Dermis microvascular lymphatic vessel endothelial cell (primary cell): ENCODE measurements around the gene YIPF3. TPM values are rescaled to one million over a fixed set of nuclear protein-coding genes. Genes with fewer than 3 reads are reported as not detected.
"Not testable (repeated sequence)": the region's sequence is repeated elsewhere in the genome, so short reads cannot be mapped to it uniquely, and the experiment has no call there.

Experiments
- DNase-seq, 2 donors: peaks; one replicate each; pipeline versions ENCODE4 v3.0.0 to v3.0.0-alpha.2; 2010; ENCODE audit warnings: low read depth in 2 of 2
- total RNA-seq: library from RNA; depleted of rRNA; stranded (reverse); fragments of >200 nt; gene quantifications from 2 replicates; pipeline ENCODE4 v1.2.1, GENCODE V29; 2014

YIPF3 gene
- total RNA-seq, 1 donor from 2014 or later, result 82.2 TPM

DNA sequence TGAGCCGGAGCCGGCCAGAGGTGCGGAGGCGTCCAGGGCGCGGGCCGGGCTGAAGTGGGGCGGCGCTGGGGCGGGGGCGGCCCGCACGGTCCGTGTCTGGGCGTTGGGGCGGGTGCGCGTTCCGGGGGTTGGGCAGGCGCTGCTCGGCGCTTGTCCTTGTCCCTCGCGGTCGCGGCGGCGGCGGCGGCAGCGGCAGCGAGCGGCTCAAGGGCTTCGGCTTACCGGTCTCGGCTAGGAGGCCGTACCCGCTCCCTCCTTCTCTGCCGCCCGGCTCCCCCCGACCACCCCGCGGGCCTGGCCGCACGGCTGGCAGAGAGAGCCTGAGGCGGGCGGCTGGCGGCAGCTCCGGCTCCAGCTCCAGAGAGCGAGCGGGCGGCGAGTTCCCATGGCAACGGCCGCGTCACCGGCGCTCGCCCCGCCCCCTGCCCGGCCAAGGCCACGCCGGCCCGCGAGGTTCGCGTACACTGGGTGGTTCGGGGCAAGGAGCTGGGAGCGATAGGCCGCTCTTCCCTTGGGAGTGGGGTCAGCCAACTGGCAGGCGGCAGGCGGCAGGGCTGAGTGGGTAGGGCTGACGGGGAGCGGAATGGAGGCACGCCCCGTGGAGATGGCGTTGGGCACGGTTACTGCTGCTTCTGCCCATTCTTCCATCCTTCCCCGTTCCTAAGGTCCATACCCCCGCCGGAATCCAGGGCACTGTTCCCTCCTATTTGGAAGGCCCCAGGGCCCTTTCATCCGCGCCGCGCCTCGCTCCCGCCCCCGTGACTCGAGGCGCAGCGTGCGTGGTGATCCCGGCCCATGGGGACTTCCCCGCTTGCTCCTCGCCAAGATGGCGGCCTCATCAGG is 6.5 kb downstream of the YIPF3 start, which contains the start of gene LRRC73:
TSS of gene LRRC73 (minus strand) at position 363 of the 843 bp plus-strand sequence. CDS start 561 bp downstream, outside the sequence.
- peak; percentile 52 to 81 for DNase-seq

DNA sequence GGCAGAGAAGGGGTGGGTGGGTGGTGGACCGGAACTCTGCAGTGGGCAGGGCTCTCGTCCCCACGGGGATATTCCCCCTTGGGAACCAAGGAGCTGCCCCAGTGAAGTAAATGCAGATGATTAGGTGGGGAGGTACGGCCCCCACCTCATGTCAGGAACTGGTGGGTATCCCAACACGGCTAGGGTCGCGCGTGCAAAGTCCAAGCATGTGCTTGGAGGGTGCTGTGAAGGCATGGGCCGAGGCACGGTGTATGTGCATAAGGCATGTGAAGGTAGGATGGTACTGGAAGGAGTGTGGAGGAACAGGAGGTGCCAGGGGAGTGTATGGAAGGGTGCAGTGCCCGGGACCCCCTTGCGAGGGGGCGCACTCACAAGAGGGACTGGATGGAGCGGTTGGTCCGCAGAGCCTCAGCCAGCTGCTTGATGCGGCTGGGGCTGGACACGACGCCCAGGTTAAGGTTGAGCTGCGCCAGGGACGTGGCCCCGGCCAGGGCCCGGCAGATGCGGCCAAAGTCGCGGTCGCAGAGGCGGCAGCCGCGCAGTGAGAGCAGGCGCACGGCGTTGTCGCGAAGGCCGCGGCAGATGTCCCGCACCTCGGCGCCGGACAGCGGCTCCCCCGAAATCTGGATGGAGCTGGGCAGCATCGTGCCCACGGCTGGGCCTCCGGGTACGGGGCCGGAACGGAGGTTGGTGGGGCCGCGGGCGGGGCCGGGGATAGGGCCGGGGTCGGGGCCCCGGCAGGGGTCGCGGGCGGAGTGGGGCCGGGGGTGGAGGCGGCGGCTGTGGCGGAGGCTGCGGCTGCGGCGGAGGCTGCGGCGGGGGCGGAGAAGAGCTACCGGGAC is 7.4 kb downstream of the YIPF3 start:
- no peak for DNase-seq

DNA sequence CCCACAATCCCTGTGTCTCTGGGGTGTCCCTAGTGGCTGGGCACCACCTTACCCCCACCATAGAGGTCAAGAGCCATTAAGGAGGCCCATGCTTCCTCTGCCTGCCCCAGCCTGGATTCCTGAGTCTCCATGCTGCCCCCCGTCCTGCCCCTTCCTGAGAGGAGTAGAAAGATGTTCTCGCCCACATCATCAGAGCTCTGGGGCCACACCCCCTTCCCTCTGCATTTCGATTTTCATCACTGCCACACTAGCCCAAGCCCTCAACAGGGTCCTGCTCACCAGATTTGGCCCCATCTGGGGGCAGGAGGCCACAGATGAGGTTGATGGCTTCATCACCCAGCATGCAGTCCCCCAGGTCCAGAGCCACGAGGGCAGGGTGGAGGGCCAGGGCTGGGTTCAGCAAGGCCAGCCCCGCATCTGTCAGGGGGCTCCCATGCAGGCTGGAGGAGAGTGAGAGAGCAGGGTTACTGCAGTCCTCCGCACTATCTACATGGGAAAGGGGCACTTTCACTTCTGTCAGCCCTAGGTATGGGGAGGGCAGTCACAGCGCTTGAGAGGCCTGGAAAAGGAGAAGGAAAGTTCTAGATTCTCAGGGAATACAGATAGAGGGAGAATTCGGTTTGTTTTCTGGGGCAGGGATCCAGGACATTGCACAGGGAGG is 8.1 kb downstream of the YIPF3 start:
- DNase-seq, result no peak

DNA sequence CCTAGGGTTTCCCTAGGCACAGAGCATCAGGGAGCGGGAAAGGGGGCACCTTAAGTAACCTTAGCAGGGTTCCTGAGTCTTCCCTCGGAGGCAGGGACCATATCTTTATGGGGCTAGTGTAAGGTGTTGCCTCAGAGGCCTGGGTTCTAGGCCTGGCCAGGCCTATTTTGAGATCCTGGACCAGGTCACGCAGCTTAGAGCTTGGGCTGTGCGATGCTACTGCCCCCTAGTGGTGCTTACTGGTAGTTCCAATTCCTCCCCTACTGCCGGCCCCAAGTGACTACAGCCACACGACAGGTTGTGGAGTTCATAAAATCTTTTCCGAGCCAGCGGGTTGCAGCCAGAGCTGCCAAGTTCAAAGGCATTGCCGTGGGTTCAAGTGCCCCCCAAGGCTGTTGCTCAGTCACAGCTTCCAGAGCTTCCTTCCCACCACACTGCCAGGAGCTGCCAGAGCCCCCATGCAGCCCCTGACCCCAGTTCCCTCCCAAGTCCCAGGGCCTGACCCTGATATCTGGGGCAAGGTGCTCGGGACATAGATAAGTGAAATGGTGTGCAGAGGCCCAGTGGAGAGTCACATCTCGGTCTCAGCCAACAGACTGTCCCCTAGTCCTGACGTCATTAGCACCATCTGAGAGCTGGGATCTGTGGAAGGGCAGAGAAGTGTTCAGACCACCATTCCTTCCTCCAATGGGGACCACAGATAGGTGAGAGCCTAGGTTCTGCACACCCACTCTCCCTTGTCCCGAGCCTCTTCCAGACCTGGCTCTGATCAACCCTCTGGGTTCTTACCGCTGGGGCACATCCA is 9.9 kb downstream of the YIPF3 start:
- DNase-seq, result peak; percentile 80 to 84

DNA sequence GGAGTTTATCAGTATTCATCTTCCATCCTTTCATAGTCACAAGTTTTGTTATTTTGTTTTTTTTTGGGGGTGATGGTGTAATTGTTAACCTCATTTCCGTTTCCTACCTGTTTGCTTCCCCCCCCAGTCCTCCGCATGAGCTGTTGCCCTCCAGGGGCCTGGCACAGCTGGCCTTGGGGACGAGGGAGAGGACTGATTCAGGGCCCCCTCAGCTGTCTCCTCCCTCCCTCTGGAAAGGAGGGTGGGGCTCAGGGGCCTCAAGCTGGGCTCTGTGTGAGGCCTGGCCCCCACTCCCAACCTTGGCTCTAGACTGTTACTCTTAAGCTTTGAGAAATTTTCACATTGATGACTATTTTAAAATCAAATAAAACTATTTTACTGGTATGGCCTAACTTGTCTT is 10.6 kb downstream of the YIPF3 start:
- DNase-seq, result no peak

DNA sequence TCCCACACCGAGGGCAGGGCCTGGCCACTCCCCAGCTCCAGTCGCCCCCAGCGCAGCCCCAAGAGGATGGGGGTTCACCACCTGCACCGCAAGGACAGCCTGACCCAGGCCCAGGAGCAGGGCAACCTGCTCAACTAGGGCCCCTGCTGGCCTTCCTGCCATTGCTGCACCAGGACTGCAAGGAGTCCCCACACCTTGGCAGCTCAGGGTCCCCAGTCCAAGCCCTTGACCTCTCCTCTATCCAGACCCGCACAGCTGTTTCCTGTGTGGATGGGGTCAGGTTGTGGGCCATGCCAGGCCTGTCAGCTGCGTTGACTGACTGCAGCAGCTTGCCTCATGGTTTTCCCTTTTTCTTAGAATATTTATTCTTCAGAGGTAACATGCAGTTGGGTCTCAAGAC is 11.0 kb downstream of the YIPF3 start:
- DNase-seq, result peak in 1 of 2 donors; percentile 30

DNA sequence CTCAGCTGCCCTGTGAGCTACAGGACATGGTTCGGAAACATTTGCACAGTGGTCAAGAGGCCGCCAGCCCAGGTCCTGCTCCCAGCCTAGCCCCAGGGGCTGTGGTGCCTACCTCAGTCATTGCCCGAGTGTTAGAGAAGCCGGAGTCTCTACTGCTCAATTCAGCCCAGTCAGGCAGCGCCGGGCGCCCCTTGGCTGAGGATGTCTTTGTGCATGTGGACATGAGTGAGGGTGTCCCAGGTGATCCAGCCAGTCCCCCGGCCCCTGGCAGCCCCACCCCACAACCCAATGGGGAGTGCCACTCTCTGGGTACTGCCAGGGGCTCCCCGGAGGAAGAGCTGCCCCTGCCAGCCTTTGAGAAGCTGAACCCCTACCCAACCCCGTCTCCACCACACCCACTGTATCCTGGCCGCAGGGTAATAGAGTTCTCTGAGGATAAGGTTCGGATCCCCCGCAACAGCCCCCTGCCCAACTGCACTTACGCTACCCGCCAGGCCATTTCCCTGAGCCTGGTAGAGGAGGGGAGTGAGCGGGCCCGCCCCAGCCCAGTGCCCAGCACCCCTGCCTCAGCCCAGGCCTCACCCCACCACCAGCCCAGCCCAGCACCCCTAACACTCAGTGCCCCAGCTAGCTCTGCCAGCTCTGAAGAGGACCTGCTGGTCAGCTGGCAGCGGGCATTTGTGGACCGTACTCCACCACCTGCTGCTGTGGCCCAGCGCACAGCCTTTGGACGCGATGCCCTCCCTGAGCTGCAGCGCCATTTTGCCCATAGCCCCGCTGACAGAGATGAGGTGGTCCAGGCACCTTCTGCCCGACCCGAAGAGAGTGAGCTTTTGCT is 11.8 kb downstream of the YIPF3 start:
- no peak for DNase-seq

DNA sequence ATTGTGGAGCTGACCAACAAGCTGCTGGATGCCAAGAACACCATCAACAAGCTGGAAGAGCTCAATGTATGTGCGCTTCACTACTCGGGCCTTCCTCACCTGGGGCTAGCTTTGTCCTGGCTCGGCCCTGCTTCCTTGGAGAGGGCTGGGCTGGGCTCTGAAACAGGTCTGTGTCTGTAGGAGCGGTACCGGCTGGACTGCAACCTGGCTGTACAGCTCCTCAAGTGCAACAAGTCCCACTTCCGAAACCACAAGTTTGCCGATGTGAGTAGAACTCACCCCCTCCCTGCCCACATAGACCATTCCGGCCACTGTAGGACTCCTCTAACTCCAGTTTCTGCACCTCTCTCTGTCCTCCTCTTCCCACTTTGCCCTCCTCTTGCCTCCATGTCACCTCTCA is 13.3 kb downstream of the YIPF3 start:
- DNase-seq, result no peak

DNA sequence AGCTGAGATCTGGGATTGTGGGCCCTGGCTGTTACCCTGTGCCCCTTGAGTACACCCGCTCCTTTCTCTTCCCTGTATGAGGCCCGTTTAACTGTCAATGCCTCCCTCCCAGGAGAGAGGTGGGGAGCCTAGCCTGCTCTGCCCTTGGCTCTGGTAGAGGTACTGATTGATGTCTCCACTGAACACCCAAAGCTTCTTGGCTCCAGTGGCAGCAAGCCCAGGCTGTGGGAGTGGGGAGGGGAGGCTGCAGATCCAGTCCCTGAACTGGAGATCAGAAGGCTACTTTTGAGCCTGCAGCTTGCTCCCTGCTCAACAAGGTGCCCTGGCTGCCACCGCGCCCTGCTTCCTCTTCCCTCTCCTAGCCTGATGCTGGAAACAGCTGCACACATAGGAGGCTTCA is 14.1 kb downstream of the YIPF3 start:
- no peak for DNase-seq

DNA sequence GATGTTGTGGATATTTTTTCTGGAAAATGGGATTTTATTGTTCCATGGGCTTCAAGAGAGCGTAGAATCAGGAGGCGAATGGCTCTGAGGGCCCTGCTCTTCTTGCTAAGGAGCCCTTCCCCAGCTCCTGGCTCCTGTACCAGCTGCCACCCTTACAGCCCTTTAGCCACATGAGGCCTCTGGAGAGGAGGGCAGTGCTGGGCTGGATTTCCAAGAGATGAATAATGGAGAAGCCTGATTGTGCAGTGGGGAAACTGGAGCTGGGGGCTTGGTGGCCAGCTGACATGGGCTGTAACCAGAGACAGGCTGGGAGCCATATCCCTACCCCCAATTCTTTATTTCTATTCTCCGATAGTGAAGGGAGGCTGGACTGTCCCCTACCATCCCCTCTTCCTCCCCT is 15.8 kb downstream of the YIPF3 start:
- DNase-seq, result no peak

DNA sequence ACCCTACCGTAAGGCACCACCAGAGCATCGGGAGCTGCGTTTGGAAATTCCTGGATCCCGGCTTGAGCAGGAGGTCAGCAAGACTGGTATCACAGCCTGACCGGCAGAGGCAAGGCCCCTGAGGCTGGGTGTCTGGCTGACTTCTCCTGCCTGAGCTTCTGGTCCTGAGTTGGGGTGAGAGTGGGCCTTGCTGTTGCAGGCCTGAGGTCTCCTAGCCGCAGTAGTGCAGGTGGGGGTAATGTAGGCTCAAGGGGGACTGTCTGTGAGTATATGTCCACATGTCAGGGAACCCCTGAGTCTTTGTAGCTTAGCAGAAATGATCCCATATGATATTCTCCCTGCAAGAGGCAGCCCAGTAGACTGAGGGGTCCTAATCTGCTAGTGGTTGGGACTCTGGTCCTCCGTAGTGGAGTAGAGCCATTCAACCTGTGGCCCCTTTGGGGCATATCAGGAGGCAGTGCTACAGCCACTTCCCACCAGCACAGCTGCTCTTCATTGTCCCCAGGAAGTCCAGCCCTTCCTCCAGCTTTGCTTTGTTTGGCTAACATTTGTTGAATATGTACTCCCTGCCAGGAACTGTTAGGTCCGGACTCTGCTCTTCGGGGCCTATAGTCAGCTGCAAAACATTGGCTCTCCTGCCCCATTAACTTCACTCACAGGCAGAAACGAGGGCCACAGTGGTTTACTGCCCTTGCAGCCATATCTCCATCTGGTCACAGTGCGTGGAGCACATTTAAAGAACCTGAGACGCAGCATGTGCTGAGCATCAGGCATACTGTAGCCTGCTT is 17.5 kb downstream of the YIPF3 start:
- DNase-seq, result peak; percentile 87 to 89

DNA sequence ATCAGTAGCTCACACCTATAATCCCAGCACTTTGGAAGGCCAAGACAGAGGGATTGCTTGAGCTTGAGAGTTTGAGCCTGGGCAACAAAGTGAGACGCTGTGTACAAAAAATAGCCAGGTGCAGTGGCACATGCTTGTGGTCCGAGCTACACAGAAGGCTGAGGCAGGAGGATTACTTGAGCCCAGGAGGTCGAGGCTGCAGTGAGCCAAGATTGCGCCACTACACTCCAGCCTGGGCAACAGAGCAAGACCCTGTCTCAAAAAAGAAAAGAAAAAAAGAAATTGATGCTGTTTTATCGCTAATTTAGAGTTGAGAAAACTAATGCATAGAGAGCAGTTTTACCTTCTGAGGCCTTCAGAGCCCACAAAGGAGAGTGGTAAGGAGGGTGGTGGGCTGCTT is 18.4 kb downstream of the YIPF3 start:
- not testable (repeated sequence) for DNase-seq

DNA sequence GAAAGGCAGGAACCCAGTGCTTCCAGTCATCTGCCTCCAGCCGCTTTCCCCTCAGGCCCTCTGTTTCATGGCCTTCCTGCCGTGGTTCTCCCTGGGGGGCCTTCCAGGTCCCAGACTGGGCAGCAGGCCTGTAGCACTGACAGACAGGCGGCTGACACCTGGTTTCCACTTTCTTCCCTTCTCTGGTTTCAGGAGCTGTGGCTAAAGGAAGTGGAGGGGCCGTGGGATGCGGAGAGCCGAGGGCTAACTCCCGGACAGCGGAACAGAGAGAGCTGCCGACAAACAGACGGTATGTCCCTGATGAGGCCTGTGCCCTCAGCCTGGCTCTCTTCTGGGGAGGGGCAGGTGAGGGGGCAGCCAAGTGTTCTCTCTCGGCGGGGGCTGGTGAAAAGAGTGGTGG is 19.0 kb downstream of the YIPF3 start:
- no peak for DNase-seq

DNA sequence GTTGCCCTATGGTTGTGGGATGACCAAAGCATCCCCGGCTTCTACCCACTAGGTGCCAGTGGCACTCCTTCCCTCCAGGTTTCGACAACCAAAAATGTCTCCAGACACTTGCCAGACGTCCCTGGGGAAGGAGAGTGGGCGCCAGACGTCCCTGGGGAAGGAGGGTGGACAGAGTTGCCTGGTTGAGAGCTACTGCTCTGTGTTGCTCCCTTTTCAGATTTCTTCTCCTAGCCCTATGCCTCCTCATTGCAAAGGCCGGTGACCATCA is 19.7 kb downstream of the YIPF3 start:
- no peak for DNase-seq

DNA sequence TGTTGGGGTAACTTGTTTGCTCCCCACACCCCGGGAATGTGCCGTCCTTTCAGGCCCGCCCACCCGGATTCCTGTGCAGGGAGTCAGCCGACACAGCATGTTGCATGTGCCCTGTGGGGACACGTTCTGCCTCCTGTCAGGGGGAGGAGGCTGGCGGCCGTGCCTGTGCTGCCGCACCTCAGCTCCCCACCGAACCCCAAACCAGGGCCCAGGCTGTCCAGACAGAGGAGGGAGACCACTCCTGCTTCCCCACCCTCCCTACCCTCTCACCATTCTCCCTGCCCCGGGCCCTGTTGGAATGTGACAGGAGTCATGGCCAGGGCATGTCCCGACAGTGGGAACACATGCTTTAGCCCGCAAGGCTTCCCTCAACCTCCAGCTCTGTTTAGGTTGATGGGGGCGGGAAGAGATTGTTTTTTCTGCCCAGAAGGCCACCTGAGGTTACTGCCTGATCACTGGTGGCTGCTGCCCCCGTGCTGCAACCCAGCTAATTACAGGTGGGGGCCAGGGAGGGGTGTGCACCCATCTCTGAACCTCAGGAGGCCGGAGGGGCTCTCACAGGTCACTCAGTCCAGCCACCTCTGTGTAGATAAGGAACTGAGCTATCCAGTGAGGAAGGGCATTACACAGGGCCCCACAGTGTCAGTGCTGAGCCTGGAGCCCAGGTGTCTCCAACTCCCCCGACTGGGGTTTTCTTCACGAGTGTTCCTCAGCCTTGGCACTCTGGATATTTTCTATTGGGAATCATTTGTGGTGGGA is 20.2 kb downstream of the YIPF3 start:
- peak in 1 of 2 donors; percentile 56 for DNase-seq

DNA sequence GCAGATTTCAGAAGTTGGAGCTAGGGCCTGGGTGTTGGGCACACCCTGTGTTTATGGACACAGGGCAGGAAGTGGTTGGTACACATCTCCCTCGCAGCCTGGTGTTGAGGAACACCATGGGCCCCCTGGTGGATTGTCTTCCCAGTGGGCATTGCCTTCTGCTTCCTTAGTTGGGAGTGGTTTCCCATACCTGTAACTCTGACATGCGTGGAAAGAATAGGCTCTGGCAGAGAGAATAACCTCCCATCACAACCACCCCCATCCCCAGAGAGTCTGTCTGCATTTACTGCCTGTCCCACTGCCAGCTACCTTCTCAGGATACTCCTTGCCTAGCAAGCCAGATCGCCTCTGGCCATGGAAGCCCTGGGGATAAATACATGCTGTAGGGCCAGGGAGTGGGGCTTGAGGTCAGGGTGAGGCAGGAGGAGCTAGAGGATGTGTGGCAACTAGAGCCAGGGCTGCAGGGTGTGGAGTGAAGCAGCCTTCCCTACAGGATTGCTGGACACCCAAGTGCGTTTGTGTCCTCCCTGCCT is 21.3 kb downstream of the YIPF3 start:
- no peak for DNase-seq

DNA sequence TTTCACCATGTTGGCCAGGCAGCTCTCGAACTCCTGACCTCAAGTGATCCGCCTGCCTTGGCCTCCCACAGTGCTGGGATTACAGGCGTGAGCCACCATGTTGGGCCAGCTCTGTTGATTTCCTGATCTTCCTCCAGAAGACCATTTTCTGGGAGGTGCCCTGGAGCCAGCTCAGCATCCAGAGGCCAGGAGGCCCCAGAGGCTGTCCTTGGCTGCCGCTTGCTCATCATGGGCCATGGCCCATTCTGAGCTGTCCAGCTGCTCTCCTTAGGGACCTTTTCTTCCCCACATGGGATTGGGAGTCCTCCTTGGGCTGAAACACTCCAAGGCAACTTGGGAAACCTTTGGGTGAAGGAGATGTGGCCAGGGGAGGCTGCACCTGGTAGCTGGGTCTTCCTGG is 22.0 kb downstream of the YIPF3 start:
- no peak for DNase-seq

DNA sequence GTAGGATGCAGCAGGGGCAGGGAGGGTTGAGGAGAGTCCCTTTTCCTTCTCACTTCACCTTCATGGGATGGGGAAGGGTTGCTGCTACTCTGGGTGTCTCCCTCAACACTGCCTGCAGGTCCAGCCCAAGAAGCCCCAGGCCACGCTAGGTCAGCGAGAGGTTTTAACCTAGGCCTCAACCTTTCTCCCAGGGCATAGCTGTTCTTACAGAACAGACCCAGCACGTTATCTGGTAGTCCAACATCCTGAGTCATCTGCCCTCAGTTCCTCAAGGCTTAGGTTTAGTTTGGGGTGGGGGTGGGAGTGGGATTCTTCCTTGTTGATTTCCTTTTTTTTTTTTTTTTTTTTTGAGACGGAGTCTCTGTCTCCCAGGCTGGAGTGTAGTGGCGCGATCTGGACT is 22.4 kb downstream of the YIPF3 start:
- DNase-seq, result no peak

DNA sequence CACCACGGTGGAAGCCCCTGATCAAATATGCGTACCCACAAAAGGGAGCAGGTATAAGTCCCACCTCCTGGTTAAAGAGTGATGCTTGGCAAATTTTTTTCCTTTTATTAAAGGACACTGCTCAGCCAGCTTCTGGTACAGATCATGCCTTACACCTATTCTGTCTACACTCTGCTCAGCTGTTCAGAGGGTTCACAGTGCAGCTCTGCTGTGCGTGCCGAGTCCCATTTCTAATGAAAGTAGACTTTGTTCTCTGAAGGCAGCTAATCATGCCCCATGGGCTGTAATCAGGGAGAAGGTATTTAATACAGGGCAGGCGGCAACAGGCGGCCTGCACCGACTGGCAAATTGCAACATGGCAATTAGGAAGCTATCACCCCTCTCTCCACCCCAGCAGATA is 22.9 kb downstream of the YIPF3 start:
- no peak for DNase-seq
